Measurements from ENCODE around the gene CELSR3. TPM values are rescaled to one million over a fixed set of nuclear protein-coding genes. Genes with fewer than 3 reads are reported as not detected.

The CELSR3 gene
- total RNA-seq, 3 donors from 2014 or later (not counting 1 experiment from before 2014, with no cell fraction given), result 2.0 to 3.4 (median 2.6) TPM

- Histone ChIP-seq H3K27me3 (ENCODE audit: control insufficient read depth, insufficient read depth, low read length) (peaks cover 2% of the 10 kb centered on the region), H3K4me3 (ENCODE audit: low read length) (no peak overlapping the region), H3K4me1 (ENCODE audit: control insufficient read depth, insufficient read depth, low read length) (no peaks in the 10 kb centered on the region), H3K36me3 (ENCODE audit: control insufficient read depth, insufficient read depth, low read length) (peaks cover 12% of the 10 kb centered on the region), H3K27ac (ENCODE audit: low read length) (no peak overlapping the region), H3K9me3 (ENCODE audit: control insufficient read depth, insufficient read depth, low read length) (no peaks in the 10 kb centered on the region)
- DNase-seq (no peak), ATAC-seq (no peak)
- intact Hi-C loops (cut with micrococcal nuclease), result no loop called here
- Mint-ChIP-seq H3K36me3 (no peaks in the 10 kb centered on the region), H3K27ac (no peak overlapping the region), H3K4me3 (no peak overlapping the region), H3K4me1 (peaks cover 0 to 18% of the 10 kb centered on the region in 2 donors), H3K9me3 (no peaks in the 10 kb centered on the region), H3K27me3 (ENCODE audit: low read depth in 2 of 2) (peaks cover 12 to 25% of the 10 kb centered on the region in 2 donors)
- TF ChIP-seq CTCF (IDR thresholded peaks at IDR 0.05), result no peak
- WGBS (ENCODE audit: insufficient coverage), result 34% methylated on average over 39 of the region's 39 CpGs
These were observed 68.2 kb downstream of the CELSR3 start for GRCh38 chr3:48594417-48595049.

- no peak for DNase-seq
- intact Hi-C loops (cut with micrococcal nuclease), result no loop called here
- no peaks in the 10 kb centered on the region for H3K9me3 Mint-ChIP-seq
- no peak overlapping the region for H3K27ac Mint-ChIP-seq
- peaks cover 0 to 18% of the 10 kb centered on the region in 2 donors for H3K4me1 Mint-ChIP-seq
- no peak for TF ChIP-seq CTCF (IDR thresholded peaks at IDR 0.05)
- Histone ChIP-seq H3K36me3 (ENCODE audit: control insufficient read depth, insufficient read depth, low read length) (peaks cover 1% of the 10 kb centered on the region), H3K27me3 (ENCODE audit: control insufficient read depth, insufficient read depth, low read length) (peaks cover 2% of the 10 kb centered on the region), H3K27ac (ENCODE audit: low read length) (no peak overlapping the region), H3K9me3 (ENCODE audit: control insufficient read depth, insufficient read depth, low read length) (no peaks in the 10 kb centered on the region), H3K4me3 (ENCODE audit: low read length) (no peak overlapping the region), H3K4me1 (ENCODE audit: control insufficient read depth, insufficient read depth, low read length) (no peaks in the 10 kb centered on the region)
- ATAC-seq, result no peak
- H3K27me3 Mint-ChIP-seq (ENCODE audit: low read depth in 2 of 2), result peaks cover 22 to 33% of the 10 kb centered on the region in 2 donors
- H3K36me3 Mint-ChIP-seq, result no peaks in the 10 kb centered on the region
- 94% methylated on average over 9 of the region's 9 CpGs for WGBS (ENCODE audit: insufficient coverage)
- no peak overlapping the region for H3K4me3 Mint-ChIP-seq
These were observed 69.3 kb downstream of the CELSR3 start for GRCh38 chr3:48593337-48593736.

- H3K9me3 ChIP-seq (ENCODE audit: control insufficient read depth, insufficient read depth, low read length), result no peaks in the 10 kb centered on the region
- Mint-ChIP-seq H3K4me1 (peaks cover 0 to 17% of the 10 kb centered on the region in 2 donors), H3K9me3 (no peaks in the 10 kb centered on the region), H3K4me3 (no peak overlapping the region), H3K27me3 (ENCODE audit: low read depth in 2 of 2) (peaks cover 25 to 33% of the 10 kb centered on the region in 2 donors), H3K36me3 (no peaks in the 10 kb centered on the region), H3K27ac (no peak overlapping the region)
- H3K36me3 ChIP-seq (ENCODE audit: control insufficient read depth, insufficient read depth, low read length), result no peaks in the 10 kb centered on the region
- H3K27ac ChIP-seq (ENCODE audit: low read length), result no peak overlapping the region
- intact Hi-C loops (cut with micrococcal nuclease), result no loop called here
- ATAC-seq, result no peak
- H3K4me3 ChIP-seq (ENCODE audit: low read length), result no peak overlapping the region
- WGBS (ENCODE audit: insufficient coverage), result 88% methylated on average over 21 of the region's 21 CpGs
- no peak for DNase-seq
- H3K4me1 ChIP-seq (ENCODE audit: control insufficient read depth, insufficient read depth, low read length), result no peaks in the 10 kb centered on the region
- TF ChIP-seq CTCF (IDR thresholded peaks at IDR 0.05), result no peak
- H3K27me3 ChIP-seq (ENCODE audit: control insufficient read depth, insufficient read depth, low read length), result peaks cover 2% of the 10 kb centered on the region
These were observed 70.1 kb downstream of the CELSR3 start for GRCh38 chr3:48592519-48593087.
